NCI-H2227 (cell line): ENCODE results near the gene PAQR3.

Source experiments
- DNase-seq: peaks from one replicate; lab custom pipeline; 2025; ENCODE audit not compliant: unreplicated experiment; lab: John Stamatoyannopoulos, UW

The PAQR3 gene, protein sequence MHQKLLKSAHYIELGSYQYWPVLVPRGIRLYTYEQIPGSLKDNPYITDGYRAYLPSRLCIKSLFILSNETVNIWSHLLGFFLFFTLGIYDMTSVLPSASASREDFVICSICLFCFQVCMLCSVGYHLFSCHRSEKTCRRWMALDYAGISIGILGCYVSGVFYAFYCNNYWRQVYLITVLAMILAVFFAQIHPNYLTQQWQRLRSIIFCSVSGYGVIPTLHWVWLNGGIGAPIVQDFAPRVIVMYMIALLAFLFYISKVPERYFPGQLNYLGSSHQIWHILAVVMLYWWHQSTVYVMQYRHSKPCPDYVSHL

DNA sequence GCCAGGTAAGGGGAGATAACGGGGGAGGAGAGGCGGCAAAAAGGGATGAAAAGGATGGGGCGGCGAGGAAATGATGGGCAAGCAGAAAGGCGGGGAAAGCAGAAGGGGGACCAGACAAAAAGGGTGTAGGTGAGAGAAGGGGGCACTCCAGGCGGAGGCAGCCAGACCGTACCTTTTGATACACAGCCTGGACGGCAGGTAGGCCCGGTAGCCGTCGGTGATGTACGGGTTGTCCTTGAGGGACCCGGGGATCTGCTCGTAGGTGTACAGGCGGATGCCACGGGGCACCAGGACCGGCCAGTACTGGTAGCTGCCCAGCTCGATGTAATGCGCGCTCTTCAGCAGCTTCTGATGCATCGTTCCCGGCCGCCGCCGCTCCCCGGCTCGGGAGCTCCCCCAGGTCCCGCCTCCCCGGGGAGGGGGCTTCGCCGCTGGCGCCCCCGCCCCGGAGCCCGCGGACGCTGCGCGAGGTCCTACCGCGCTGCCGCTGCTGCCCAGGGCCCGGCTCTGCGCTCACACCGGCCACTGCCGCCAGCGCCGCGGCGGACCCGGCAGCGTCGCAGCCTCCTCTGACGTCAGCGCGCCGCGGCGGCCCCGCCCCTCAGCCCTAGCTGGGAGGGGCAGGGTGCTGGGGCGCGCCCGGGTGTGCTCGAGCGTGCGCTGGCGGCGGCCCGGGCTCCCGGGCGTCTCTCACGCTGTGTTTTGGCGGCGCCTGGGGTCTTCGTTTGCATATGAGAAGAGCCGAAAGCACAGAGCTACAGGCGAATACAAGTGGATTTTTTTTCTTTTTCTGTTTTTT lies at the start of gene PAQR3:
PAQR3 (minus strand) TSS at position 571 of the 799 bp plus-strand sequence; CDS start at position 357, 214 bp downstream.
- peak; percentile 87 for DNase-seq

DNA sequence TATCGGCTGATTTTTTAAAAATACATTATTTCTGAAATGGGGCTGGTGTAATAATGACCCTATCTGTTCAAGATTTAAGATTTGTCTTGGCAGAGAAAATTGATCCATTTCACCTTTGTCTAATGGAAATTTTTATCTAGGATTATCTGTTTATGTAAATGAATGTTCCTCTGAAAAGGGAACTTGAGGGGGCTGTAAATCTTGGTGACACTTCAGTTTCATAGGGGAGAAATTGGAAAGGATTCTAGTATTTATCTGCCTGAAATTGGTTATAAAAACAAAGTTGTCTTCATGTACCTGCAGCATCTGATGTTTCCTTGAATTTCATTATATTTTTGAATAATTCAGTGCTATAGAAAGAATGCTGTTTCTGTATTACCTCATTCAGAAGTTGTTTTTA lies 48.4 kb upstream of the PAQR3 start:
- DNase-seq: no peak

DNA sequence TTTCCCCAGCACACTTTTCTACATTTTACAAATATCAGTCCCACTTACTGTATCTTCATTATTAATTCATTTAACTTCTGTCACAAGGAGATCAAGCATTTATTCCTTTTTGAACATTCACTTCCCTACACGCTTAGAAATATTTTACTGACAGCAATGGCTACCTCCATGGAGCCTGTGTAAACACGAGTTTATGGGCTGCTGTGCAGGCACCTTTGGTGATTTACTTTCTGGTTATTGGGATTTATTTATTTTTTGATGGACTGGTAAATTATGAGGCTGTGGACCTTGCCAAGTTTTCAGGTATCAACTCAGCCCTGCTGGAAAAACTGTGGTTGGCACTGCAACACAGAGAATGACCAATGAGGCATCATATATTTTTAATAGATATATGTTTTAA lies 45.4 kb upstream of the PAQR3 start:
- no peak for DNase-seq

DNA sequence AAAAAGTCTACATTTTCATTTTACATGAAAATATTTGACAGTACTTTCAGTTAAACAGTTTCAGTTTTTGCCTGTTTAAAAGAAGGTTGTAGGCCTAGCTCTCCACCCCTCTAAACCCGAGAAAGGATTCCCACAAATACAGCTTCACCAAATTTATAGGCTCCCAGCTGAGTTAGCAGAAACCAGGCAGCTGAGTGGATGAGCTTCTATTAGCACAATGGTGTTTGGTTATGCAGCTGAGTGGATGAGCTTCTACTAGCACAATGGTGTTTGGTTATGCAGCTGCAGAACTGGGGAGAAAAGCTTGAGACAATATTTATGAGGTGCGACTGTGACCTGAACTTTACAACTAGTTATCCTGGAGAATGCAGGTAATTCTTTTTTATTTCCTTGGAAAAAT lies 36.6 kb upstream of the PAQR3 start:
- DNase-seq: no peak

DNA sequence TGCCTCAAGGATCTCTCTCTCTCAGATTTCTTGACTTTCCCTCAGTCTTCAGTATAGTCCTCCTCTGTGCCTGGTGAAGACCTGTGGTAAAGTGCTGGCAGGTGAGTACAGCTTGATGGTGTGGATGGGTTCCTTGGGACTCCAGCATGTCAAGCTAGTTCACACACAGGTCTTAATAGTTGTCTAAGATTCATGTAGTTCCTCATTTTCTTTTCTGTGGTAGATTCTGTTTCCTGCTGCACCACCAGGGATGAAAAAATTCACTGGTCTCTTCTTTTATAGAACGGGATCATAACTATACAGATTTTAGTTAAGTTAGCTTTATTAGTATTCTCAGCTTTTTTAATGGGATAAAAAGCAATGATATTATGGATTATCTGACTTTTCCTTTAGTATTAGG lies 32.5 kb upstream of the PAQR3 start:
- no peak for DNase-seq

DNA sequence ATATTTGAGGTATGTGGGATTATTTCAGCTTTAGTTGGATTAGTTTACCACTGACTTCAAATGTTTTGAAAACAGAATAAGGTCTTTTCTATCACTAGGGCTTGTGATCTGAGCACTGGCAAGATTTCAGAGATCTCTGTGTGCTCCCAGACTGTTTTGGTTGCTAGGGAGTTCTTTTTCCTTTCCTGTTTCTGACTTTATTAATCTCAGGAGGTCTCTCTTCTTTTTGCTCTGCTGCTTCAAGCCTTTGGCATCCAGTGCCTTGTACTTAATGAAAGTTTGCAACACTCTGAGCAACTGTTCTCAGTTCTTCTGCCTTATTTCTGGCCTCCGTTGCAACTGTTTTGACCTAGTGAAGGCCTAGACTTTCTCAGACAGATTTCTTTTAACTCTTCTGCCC lies 32.1 kb upstream of the PAQR3 start:
- DNase-seq: no peak

DNA sequence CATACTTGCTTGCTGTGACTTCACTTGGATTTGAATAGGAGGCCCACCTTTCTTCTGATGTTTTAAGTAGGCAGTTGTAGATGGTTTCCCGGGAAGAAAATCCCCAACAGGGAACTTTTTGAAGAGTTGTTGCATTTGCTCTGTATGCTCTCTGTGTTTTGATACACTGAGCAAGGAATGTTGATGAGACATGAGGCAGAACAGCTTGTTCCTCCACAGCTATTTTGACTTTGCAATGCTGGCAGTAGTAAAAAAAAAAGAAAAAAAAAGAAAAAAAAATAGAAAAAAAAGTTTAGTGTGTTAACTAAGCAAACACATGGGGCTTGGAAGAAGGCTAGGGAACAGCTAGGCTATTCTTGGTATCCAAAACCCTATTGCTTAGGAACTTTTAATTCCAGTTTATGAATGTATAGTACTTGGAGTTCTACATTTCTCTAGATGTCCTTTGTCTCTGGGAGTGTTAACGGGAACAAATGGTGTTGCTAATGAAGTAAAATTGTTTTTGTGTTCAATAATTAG lies 23.4 kb upstream of the PAQR3 start:
- no peak for DNase-seq

DNA sequence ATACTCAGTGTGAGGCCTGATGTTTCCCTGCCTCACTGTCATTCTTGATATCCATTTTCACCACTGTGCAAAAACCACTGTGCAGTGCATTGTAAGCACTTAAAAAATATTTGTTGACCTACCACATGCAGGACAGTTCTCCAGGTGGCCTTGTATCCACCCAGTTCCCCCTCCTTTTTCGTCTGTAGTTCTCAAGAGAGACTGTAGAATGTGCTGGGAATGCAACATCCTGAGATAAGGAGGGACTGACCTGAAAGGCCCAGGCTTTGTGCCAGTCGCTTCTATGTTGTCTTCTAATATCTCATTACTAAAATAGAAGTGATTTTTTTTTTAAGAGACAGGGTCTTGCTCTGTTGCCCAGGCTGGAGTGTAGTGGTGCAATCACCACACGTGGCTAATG lies 21.7 kb upstream of the PAQR3 start:
- DNase-seq: no peak

DNA sequence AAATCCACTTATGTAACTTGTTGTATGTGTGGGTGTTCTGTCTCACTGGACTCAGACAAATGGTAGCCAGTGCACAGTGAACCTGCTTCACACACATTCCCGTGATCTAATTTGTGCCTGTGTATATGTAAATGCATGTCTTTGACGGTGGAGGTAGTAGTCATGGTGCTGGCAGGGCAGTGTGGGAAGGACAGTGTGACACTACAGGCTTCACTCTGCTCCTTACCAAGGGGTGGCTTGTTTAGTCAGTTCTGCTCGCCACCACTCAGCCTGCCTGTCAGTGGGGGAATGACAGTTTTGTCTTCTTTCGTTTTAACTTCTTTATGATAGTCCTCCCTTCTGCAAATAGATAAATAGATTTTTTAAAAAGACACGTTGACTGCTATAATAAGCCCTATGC lies 17.7 kb upstream of the PAQR3 start:
- DNase-seq: no peak

DNA sequence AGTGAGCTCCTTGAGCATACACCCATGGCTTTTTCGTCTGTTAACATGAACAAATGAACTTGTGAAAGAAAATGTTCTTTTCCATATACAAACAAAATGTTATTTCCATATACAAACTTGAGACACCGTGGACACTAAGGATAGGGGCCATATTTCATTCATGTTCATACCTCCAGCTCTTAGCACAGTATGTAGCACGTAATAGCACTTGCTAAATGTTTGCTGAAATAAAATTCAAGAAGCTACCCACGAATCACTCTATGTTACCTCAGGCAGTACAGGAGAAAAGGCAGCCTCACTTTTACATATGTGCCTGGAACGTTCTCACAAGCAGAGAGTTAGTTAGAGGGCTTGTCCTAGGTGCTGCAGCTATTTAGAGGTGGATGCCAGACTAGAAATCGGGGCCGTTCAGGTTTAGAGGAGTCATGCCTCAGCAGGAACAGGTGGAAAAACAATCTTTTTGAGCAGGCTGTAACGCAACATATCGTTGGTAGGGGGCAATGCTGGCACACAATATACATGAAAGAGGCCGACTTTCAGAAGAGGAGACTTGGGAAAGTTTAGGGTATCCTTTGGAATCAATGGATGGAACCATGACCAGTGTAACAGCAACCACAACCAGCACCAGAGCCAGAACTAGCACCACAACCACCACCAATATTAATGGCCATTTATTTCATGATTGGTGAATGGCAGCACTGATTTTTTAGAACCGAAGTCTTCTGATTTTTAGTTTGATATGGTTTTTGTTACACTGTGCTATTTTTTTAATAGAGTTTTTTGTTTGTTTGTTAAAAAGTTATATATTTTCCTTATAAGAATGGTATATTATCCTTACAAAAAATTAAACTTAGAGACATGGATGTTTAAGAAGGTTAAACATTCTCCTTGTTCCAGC lies 14.8 kb upstream of the PAQR3 start:
- peak; percentile 41 for DNase-seq

DNA sequence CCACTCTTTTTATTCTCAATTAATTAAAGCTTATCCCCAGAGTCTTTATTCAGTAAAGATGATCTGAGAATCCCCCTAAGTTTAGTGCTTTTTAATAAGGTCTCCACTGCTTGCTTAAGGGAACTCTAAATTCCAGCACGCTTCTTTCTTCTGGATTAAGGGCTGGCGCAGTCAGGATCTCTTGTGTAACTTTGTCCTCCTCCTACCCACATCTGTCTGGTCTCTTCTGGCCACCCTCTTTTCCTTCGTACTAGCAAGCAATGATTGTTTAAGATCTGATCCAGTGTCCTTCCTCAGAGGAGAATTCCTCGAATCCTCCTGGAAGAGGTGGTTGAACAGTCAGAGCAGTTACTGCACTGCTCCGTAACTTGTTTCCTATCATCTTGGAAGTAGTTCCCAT lies 14.0 kb upstream of the PAQR3 start:
- no peak for DNase-seq

DNA sequence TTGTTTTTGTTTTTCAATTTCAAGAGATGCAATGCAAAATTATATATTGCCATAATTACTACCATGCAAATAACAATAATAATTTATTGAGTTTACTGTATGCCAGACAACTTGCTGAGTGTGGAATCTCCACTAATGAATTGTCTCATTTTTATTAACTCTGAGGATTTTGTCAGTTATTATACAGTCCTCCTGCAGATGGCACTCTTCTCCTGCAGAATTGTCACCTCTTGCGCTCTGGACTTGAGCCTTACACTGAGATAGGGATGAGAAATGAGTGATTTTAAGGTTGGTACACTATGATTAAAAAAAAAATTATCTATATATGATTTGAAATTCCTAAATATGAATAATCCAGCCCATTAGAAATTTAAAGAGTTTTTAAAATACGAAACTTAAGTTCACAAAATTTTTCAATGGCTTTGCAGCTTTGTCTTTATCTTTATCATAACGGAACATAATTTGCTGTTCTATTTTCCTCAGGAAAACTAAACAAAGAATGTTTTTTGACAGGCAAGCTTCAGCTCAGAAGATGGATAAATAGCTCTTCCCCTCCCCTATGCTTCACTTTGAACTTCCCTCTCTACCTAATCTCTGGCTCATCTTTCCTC lies 12.7 kb upstream of the PAQR3 start:
- DNase-seq: peak; percentile 45

DNA sequence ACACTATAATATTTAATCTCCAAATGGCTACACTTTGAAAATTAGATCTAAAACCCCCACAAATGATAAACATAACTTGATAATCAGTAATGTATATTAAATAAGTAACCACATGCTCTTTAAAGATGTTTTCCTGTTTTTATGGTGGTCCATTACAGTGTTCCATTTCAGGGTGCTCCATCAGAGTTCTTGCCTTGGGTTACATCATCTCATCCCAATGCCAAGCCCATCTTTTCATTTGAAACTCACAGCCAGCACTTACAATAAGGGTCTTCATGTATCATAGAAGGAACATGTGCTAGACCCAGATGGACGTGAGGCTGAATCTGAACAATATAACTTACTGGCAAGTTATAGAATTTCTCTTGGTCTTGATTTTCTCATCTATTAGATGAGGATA lies 10.5 kb upstream of the PAQR3 start:
- DNase-seq: no peak

DNA sequence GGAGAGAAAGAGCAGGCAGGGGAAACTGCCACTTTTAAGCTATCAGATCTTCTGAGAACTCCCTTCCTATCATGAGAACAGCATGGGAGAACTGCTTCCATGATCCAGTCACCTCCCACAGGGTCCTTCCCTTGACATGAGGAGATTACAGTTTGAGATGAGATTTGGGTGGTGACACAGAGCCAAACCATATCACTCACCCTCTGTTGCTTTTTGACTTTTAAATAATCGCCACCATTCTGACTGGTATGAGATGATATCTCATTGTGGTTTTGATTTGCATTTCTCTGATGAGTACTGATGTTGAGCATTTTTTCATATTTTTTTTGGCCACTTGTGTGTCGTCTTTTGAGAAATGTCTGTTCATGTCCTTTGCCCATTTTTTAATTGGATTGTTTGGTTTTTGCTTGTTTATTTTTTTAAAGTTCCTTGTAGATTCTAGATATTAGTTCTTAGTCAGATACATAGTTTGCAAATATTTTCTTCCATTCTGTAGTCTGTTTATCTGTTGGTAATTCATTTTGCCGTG lies 6.5 kb upstream of the PAQR3 start:
- no peak for DNase-seq

DNA sequence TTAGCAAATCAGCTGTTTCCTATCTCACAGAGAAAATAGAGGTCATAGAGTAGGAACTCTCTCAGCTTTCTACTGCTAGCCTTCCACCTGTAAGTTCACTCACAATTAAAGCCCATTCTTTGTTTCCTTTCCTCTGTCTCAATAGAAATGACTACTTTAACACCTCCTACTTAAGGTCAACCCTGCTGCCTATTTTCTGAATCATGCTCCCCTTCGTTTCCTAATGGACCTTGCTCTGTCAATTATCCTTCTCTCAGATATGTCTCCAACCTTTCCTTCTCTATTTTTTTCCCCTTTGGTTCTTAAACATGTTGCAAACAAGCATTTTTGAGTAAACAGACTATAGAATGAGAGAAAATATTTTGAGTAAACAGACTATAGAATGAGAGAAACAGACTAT lies 5.1 kb upstream of the PAQR3 start:
- no peak for DNase-seq

DNA sequence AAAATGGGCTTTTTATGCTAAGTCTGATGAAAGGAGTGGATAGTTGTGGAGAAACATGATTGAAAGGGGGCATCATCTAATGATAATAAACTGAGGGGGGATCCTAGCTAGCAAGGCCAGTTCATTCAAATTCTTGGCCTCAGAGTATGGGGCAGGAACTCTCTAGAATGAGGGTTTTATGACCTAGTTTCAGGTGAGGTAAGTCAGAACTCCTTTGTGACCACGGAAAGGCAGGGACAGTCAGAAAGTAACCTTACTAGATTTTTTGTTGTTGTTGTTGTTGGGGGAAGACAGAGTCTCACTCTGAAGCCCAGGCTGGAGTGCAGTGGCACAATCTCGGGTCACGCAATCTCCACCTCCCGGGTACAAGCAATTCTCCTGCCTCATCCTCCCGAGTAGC lies 1.5 kb upstream of the PAQR3 start:
- no peak for DNase-seq

DNA sequence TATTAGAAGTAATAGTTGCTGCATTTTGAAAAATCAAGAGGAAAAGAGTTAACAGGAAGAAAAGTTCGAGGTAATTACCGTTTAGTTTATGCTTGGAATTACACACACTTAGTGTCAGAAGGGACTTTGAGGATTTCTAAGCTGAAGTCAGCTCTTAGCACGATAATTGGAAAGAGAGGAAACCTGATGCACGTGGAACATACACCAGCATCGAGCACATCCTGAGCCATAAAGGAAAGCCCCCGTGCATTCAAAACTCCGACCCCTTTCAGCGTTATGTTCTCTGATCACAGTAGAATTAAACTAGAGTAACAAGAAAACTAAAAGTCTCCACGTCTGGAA lies 400 bp upstream of the PAQR3 start:
- DNase-seq: peak; percentile 15

DNA sequence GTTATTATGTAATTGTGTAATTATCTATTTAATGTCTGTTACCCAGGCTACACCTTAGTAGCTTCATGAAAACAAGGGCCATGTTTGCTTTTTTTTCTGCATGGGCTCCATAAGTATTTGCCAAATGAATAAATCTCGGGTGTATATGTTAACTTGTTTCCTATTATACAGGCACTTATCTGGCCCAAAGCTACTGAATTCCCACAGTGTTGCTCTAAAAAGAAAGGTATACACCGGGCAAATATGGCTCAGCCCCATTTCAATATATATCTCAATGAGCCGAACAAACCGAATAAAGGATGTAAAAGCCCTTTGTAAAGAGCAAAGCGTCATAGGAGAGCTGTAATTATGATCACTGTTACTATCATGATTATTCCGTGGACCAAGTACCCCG lies 767 bp downstream of the PAQR3 start:
- DNase-seq: peak; percentile 14

DNA sequence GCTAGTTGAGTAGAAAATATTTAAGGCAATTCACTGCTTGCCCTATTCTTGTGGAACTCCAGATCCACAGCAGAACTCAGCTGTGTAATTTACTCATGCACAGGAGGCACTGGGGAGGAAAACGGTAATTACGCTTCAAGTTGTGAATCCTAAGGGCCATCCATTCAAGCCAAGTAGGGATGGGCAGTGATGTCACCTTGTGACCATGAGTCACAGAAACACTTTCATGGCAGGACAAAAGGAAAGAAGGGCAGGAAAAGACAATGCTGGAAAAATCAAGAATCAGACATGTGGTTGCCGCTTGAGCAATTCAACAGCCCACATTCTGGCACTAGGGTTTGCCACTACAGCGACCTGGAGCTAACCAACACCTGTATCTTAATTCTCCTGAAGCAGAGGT lies 1.4 kb downstream of the PAQR3 start:
- peak; percentile 33 for DNase-seq

DNA sequence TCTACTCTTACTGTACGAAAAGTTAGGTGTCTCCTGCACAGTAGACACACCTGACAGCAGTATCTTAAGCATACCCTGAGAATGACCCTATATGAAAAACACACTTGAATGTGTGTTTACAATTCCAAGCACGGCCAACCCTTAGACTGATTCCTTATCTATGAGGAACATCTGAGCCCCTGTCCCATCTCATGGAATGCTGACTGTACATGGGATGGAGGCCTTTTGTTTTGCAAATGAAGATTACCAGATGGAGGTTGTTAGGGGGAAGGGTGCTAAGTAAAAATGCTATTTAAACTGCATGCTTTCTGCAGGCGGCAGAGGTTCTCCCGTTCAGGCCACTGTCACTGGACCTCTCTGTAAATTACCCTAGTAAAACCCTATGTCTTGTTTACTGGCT lies 2.2 kb downstream of the PAQR3 start:
- no peak for DNase-seq
